HCT116 (cell line): ENCODE data around the gene NPHS1. TPM values are rescaled to one million over a fixed set of nuclear protein-coding genes. Genes with fewer than 3 reads are reported as not detected.

Experiments used
- ATAC-seq: fragments of 200-7000 bp; cut with Tn5 transposase; 2 replicates; pipeline ENCODE4 v1.9.1; 2020; ENCODE audit warnings: mild to moderate bottlenecking, moderate library complexity
- BruUV-seq: library from RNA; stranded (reverse); fragments of 400-500 nt; replicated peaks from 2 replicates; lab custom pipeline; 2021; lab: Mats Ljungman, UMichigan
- CTCF ChIA-PET: fragments of 300-600 bp; sonication (Branson Sonifier 250); formaldehyde crosslinking; loops from one replicate; lab custom pipeline; 2021; ENCODE audit warnings: antibody characterized with exemption; lab: Charles Lee
- POLR2A ChIA-PET: fragments of 300-600, 350-600 bp; sonication (Branson Sonifier 250); formaldehyde crosslinking; loops from one replicate; lab custom pipeline; 2021; ENCODE audit warnings: antibody characterized with exemption; lab: Charles Lee
- RAD21 ChIA-PET, 2 experiments: fragments of 300-600 bp; sonication (Branson Sonifier 250); formaldehyde crosslinking; loops; one replicate each; lab custom pipeline; 2023; ENCODE audit warnings: low total read pairs in 2 of 2; ENCODE audit not compliant: uncharacterized antibody in 2 of 2, unreplicated experiment in 2 of 2, low non-redundant PET in 1 of 2; lab: Charles Lee
- DNase-seq: peaks from one replicate; pipeline ENCODE4 v3.0.0-alpha.2; 2010; ENCODE audit warnings: low read depth, low spot score
- H2AFZ ChIP-seq: fragments of 200-600 bp; shearing (Covaris generic), sonication (generic); 2 replicates; pipeline ENCODE4 v1.6.1; 2017; ENCODE audit warnings: low read depth, mixed run types, mixed read lengths, antibody characterized with exemption, low read length; ENCODE audit not compliant: poor library complexity, severe bottlenecking
- H3K27ac ChIP-seq: 2 replicates; pipeline ENCODE4 v1.5.1; 2012; ENCODE audit warnings: low read depth, low read length
- H3K27me3 ChIP-seq: fragments of 200-600 bp; sonication (generic); 2 replicates; pipeline ENCODE4 v1.6.1; 2016; ENCODE audit warnings: mixed run types, low read length, mixed read lengths; ENCODE audit not compliant: insufficient read depth
- H3K36me3 ChIP-seq, 2 experiments: fragments of 200-500 bp in 1 of 2; fragments of 200-600 bp in 1 of 2; sonication (Bioruptor generic) in 1 of 2; sonication (generic) in 1 of 2; 2 replicates each; pipeline versions ENCODE4 v1.5.1 to v1.6.1; 2014 to 2016; ENCODE audit warnings: low read length in 2 of 2, inconsistent platforms in 1 of 2, mixed read lengths in 1 of 2, mixed run types in 1 of 2; ENCODE audit not compliant: insufficient read depth in 2 of 2, control insufficient read depth in 1 of 2
- H3K4me1 ChIP-seq, 2 experiments: fragments of 200-600 bp in 1 of 2; sonication (generic) in 1 of 2; 2 replicates each; pipeline versions ENCODE4 v1.5.1 to v1.6.1; 2012 to 2017; ENCODE audit warnings: low read length in 2 of 2, inconsistent platforms in 1 of 2, mild to moderate bottlenecking in 1 of 2, mixed read lengths in 1 of 2, mixed run types in 1 of 2, moderate library complexity in 1 of 2; ENCODE audit not compliant: insufficient read depth in 2 of 2, control insufficient read depth in 1 of 2
- H3K4me2 ChIP-seq: fragments of 200-600 bp; sonication (generic); 2 replicates; pipeline ENCODE4 v1.6.1; 2017; ENCODE audit warnings: mixed run types, low read length, mixed read lengths
- H3K4me3 ChIP-seq, 2 experiments: fragments of 200-600 bp in 1 of 2; sonication (generic) in 1 of 2; replicated peaks in 1 of 2; 2 replicates each; pipeline ENCODE4 v1.5.1; 2011 to 2016; ENCODE audit warnings: low read length in 2 of 2, control low read depth in 1 of 2, low read depth in 1 of 2, mild to moderate bottlenecking in 1 of 2, mixed read lengths in 1 of 2, mixed run types in 1 of 2
- H3K79me2 ChIP-seq: fragments of 200-600 bp; sonication (generic); 2 replicates; pipeline ENCODE4 v1.6.1; 2017; ENCODE audit warnings: mild to moderate bottlenecking, mixed run types, low read length, moderate library complexity, mixed read lengths; ENCODE audit not compliant: insufficient read depth
- H3K9ac ChIP-seq: fragments of 200-600 bp; sonication (generic); 2 replicates; pipeline ENCODE4 v1.6.1; 2016; ENCODE audit warnings: low read length, mixed read lengths
- H3K9me2 ChIP-seq: fragments of 200-600 bp; sonication (generic), shearing (Covaris generic); 2 replicates; pipeline ENCODE4 v1.6.1; 2017; ENCODE audit warnings: mixed run types, mild to moderate bottlenecking, moderate library complexity; ENCODE audit not compliant: insufficient read depth
- H3K9me3 ChIP-seq, 2 experiments: fragments of 200-500 bp in 1 of 2; fragments of 200-600 bp in 1 of 2; sonication (Bioruptor generic) in 1 of 2; sonication (generic) in 1 of 2; 2 replicates each; pipeline ENCODE4 v1.6.1; 2014 to 2017; ENCODE audit warnings: low read length in 2 of 2, mixed read lengths in 2 of 2, inconsistent platforms in 1 of 2, low read depth in 1 of 2, mild to moderate bottlenecking in 1 of 2, mixed run types in 1 of 2, moderate library complexity in 1 of 2; ENCODE audit not compliant: control insufficient read depth in 1 of 2, insufficient read depth in 1 of 2
- H4K20me1 ChIP-seq: fragments of 200-600 bp; sonication (generic), shearing (Covaris generic); 2 replicates; pipeline ENCODE4 v1.6.1; 2017; ENCODE audit warnings: mixed run types, mild to moderate bottlenecking, moderate library complexity; ENCODE audit not compliant: insufficient read depth
- ATF3 ChIP-seq: IDR thresholded peaks from 2 replicates; pipeline ENCODE4 v1.6.1; 2012
- CBX3 ChIP-seq: IDR thresholded peaks from 2 replicates; pipeline ENCODE4 v1.6.1; 2012; ENCODE audit warnings: low read depth
- CTCF ChIP-seq, 3 experiments: fragments of 200-600 bp in 1 of 3; sonication (generic) in 1 of 3; IDR thresholded peaks in 2 of 3; conservative IDR thresholded peaks in 1 of 3; 2 replicates each; pipeline ENCODE4 v1.5.1; 2012 to 2017; ENCODE audit warnings: low read depth in 2 of 3, low read length in 2 of 3, antibody characterized with exemption in 1 of 3, borderline replicate concordance in 1 of 3, control low read depth in 1 of 3, mild to moderate bottlenecking in 1 of 3, mixed read lengths in 1 of 3, mixed run types in 1 of 3, moderate library complexity in 1 of 3; ENCODE audit not compliant: insufficient read depth in 1 of 3
- EGR1 ChIP-seq: IDR thresholded peaks from 2 replicates; pipeline ENCODE4 v1.6.1; 2012; ENCODE audit warnings: low read depth
- ELF1 ChIP-seq: IDR thresholded peaks from 2 replicates; pipeline ENCODE4 v1.6.1; 2012; ENCODE audit warnings: low read depth, borderline replicate concordance
- EZH2 ChIP-seq: fragments of 200-600 bp; sonication (generic); IDR thresholded peaks from 2 replicates; pipeline ENCODE4 v1.6.1; 2017; ENCODE audit warnings: antibody characterized with exemption, mixed run types
- EZH2phosphoT487 ChIP-seq: fragments of 200-600 bp; IDR thresholded peaks from 2 replicates; pipeline ENCODE4 v1.6.1; 2018; ENCODE audit warnings: antibody characterized with exemption, borderline replicate concordance
- FOSL1 ChIP-seq: IDR thresholded peaks from 2 replicates; pipeline ENCODE4 v1.6.1; 2012; ENCODE audit warnings: low read depth
- MAX ChIP-seq: IDR thresholded peaks from 2 replicates; pipeline ENCODE4 v1.6.1; 2012
- POLR2A ChIP-seq: IDR thresholded peaks from 2 replicates; pipeline ENCODE4 v1.7.0; 2011; ENCODE audit warnings: borderline replicate concordance; ENCODE audit not compliant: insufficient read depth, insufficient read length; ENCODE audit errors: extremely low read depth
- POLR2AphosphoS5 ChIP-seq: IDR thresholded peaks from 2 replicates; pipeline ENCODE4 v1.6.1; 2011; ENCODE audit warnings: mild to moderate bottlenecking, low read depth, low read length, moderate library complexity
- RAD21 ChIP-seq: IDR thresholded peaks from 2 replicates; pipeline ENCODE4 v1.6.1; 2012; ENCODE audit warnings: low read depth, mild to moderate bottlenecking
- SIN3A ChIP-seq: IDR thresholded peaks from 2 replicates; pipeline ENCODE4 v1.6.1; 2012; ENCODE audit warnings: low read depth
- SP1 ChIP-seq: IDR thresholded peaks from 2 replicates; pipeline ENCODE4 v1.6.1; 2012; ENCODE audit warnings: low read depth
- TCF7L2 ChIP-seq: IDR thresholded peaks from 2 replicates; pipeline ENCODE4 v1.7.0; 2011; ENCODE audit warnings: borderline replicate concordance, inconsistent platforms; ENCODE audit not compliant: insufficient read depth, insufficient read length; ENCODE audit errors: extremely low read depth
- YY1 ChIP-seq: IDR thresholded peaks from 2 replicates; pipeline ENCODE4 v1.6.1; 2011; ENCODE audit warnings: low read length, low read depth, moderate library complexity, mild to moderate bottlenecking; ENCODE audit not compliant: insufficient replicate concordance; ENCODE audit errors: extremely low read depth
- ZBTB33 ChIP-seq: IDR thresholded peaks from 2 replicates; pipeline ENCODE4 v1.6.1; 2011; ENCODE audit warnings: mild to moderate bottlenecking, low read length, moderate library complexity; ENCODE audit not compliant: insufficient replicate concordance; ENCODE audit errors: extremely low read depth
- ZFX ChIP-seq: fragments of 450-650 bp; IDR thresholded peaks from 2 replicates; pipeline ENCODE4 v1.6.1; 2017
- ZNF274 ChIP-seq: fragments of 200-500 bp; sonication (Bioruptor generic); IDR thresholded peaks from 2 replicates; pipeline ENCODE4 v1.6.1; 2014; ENCODE audit warnings: mild to moderate bottlenecking, low read depth, low read length, inconsistent platforms
- intact Hi-C: fragments of 100-400 bp; cut with micrococcal nuclease; formaldehyde crosslinking; loops from 2 replicates; pipeline ENCODE4 v1.10.0; 2022
- total RNA-seq: library from RNA; stranded (reverse); gene quantifications from one replicate; pipeline ENCODE4 v1.2.1, GENCODE V29; 2021; ENCODE audit not compliant: unreplicated experiment

Gene NPHS1
- total RNA-seq, 1 experiment from 2014 or later = 0.57 TPM

GRCh38 chr19:35830986-35831385 is 21.3 kb downstream of the NPHS1 start:
- Histone ChIP-seq H3K4me1 (no peaks in the 10 kb centered on the region), H4K20me1 (no peaks in the 10 kb centered on the region), H3K9me2 (no peaks in the 10 kb centered on the region), H3K9ac (no peak overlapping the region), H3K4me3 (no peak overlapping the region), H3K4me2 (no peak overlapping the region), H3K27me3 (peaks cover 43% of the 10 kb centered on the region), H3K79me2 (no peaks in the 10 kb centered on the region), H3K9me3 (no peaks in the 10 kb centered on the region), H3K27ac (no peak overlapping the region), H2AFZ (no peak overlapping the region), H3K36me3 (no peaks in the 10 kb centered on the region)
- BruUV-seq = no TSS peak
- DNase-seq = no peak
- no peak for TF ChIP-seq SP1
- no peak for TF ChIP-seq CBX3
- no peak for TF ChIP-seq ZNF274
- no peak for TF ChIP-seq ELF1
- TF ChIP-seq EZH2 = no peak
- no peak for TF ChIP-seq FOSL1
- TF ChIP-seq ZFX = no peak
- no peak for TF ChIP-seq SIN3A
- TF ChIP-seq POLR2A = no peak
- no peak for TF ChIP-seq CTCF (IDR thresholded peaks at IDR 0.05 in 2 of 3, conservative IDR thresholded peaks at IDR 0.05 in 1 of 3; ENCODE audit: borderline replicate concordance in 1 of 3, insufficient read depth in 1 of 3, low read depth in 2 of 3, low read length in 2 of 3)
- TF ChIP-seq RAD21 = no peak
- no peak for TF ChIP-seq ATF3
- TF ChIP-seq EZH2phosphoT487 = no peak
- no peak for TF ChIP-seq TCF7L2
- TF ChIP-seq EGR1 = no peak
- TF ChIP-seq YY1 = no peak
- TF ChIP-seq MAX = no peak
- TF ChIP-seq POLR2AphosphoS5 = no peak
- no peak for TF ChIP-seq ZBTB33
- POLR2A ChIA-PET = no interaction called here
- intact Hi-C loops = no loop called here
- RAD21 ChIA-PET = no interaction called here
- CTCF ChIA-PET = no interaction called here
- no peak for ATAC-seq
